ENCODE data around the gene ATP4A.

The ATP4A gene

GRCh38 chr19:35565016-35565856, 1.8 kb upstream of the ATP4A start:
- DNase-seq (ENCODE audit: low read depth in 2 of 2), result no peak

DNA sequence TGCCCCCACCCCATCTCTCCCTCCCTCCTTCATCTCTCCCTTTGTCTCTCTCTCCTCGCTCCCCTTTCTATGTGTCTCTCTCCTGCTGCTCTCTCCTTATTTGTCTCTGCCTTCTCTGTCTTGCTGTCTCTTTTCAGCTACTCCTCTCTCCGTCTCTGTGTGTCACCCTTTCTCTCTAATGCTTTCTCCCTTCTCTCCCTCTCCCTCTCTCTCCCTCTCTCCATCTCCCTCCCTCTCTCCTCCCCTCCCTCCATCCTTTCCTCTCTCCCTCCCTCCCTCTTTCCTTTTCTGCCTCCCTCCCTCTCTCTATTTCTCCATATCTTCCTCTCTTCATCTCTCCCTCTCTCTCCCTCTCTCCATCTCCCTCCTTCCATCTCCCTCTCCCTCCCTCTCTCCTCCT, 682 bp downstream of the ATP4A start:
- no peak for DNase-seq (ENCODE audit: low read depth in 2 of 2)

DNA sequence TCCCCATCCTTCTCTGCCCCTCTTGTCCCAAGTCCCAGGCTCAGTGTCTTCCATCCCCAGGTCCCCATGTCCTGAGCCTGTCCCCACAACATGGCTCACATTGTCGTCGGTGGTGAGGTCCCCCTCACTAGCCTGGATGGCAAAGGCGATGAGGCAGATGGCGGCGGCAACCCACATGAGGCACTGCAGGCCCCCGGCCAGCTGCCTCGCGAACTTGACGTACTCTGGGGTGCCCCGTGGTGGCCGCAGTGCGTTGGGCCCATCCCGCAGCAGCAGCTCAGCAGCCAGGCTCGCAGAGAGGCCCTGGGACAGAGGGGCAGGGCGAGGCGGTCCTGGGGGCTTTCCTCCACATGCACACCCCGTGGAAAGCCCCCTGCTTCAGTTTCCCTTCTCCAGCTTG, 1.1 kb downstream of the ATP4A start:
- DNase-seq (ENCODE audit: low read depth in 2 of 2), result no peak

DNA sequence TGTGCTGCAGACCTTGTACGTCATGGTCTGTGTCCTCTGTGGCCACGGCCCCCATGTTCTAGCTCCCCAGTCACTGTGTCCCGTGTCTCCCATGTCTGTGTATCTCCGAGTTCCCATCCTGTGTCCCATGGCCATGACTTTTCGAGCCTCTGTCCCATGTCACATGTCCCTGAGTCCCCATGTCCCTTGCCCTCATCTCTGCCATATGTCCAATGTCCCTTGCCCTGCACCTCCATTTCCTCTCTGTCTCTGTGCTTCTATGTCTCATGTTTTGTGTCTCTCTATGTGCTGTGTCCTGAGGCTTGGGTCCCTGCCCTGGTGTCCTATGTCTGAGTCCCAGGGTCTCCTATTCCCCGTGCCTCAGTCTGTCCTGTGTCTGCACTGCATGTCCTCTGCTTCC, 2.0 kb downstream of the ATP4A start:
- no peak for DNase-seq (ENCODE audit: low read depth in 2 of 2)

DNA sequence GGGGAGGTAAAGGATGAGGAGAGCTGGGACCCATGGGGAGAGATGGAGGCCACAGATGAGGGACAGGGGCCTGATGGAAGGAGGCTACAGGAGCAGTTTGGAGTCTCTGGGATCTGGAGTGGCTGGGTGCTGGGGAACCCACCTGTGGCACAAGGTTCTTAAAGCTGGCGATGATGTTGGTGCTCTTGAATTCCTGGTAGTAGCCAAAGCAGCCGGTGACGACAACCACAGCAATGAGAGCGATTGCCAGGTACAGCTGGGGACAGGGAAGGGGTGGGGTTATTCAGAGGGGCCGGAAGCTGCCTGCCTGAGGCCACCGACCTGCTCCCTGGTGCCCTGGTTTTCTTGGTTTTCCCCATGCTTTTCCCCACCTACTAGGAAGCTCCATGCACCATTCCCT, 2.8 kb downstream of the ATP4A start:
- DNase-seq (ENCODE audit: low read depth in 2 of 2), result no peak

- no peak for DNase-seq (ENCODE audit: low read depth in 2 of 2)
Observed at GRCh38 chr19:35560271-35560670, 3.2 kb downstream of the ATP4A start.

GRCh38 chr19:35559781-35560180, 3.7 kb downstream of the ATP4A start:
- no peak for DNase-seq (ENCODE audit: low read depth in 2 of 2)

GRCh38 chr19:35559281-35559659, 4.2 kb downstream of the ATP4A start:
- no peak for DNase-seq (ENCODE audit: low read depth in 2 of 2)

DNA sequence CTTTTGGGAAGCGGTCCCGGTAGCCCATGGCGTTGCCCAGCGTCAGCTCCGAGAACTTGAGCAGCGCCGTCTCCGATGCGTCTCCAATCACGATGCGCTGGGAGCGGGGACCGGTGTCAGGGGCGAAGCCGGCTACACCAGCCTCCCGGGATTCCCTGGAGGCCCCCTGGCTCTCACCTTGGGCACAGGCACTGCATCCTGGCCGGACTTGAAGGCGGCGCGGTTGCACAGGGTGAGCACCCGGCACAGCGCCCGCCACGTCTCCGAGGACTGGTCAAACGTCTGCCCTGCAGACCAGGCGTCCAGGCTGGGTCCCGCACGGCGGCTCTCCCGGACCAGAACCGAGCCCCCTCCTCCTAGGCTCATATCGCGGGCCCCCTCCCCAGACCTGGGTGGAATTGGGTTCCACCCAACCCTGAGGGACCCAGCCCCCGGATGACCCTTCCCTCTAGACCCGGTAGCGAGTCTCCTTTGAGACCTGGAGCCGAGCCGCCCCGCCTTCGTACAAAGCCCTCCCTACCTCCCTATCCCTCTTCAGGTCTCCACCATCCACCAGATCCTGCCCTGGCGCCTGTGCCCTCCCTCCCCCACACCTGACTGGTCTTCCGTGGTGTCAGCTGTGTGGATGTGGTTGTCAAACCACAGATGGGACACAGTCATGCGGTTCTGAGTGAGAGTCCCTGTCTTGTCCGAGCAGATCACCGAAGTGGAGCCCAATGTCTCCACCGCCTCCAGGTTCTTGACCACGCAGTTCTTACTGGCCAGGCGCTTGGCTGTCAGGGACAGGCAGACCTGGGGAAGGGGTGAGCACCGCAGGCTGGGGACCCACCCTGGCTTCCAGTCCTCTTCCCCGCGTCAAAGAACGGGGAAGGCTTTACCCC, 4.8 kb downstream of the ATP4A start:
- no peak for DNase-seq (ENCODE audit: low read depth in 2 of 2)

GRCh38 chr19:35557539-35558399, 5.7 kb downstream of the ATP4A start:
- peak in 1 of 2 donors; percentile 31 for DNase-seq (ENCODE audit: low read depth in 2 of 2)

GRCh38 chr19:35556846-35557538, 6.5 kb downstream of the ATP4A start:
- DNase-seq (ENCODE audit: low read depth in 2 of 2), result no peak

DNA sequence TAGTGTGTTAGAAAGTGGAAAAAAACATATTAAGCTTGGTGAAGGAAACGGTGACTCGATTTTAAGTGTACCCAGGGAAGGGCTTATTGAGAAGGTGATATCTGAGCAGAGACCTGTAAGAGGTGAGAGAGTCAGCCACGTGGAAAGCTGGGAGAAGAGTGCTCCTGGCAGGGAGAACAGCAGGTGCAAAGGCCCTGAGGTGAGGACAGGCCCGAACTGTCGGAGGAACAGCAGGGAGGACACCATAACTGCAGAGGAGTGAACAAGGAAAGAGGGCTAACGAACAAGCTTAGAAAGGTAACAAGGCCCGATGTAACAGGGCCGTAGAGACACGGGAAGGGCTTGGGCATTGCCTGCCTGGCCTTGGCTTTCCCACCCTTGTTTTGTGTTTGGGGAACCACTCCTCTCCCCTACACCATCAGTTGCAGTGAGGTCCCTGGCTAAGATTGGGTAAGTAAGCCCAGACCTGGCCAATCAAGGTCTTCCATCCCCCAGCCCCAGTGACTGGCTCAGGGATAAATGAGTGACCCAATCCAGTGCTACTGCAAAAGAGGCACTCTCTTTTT, 7.3 kb downstream of the ATP4A start:
- DNase-seq (ENCODE audit: low read depth in 2 of 2), result no peak

GRCh38 chr19:35555301-35556005, 8.0 kb downstream of the ATP4A start:
- no peak for DNase-seq (ENCODE audit: low read depth in 2 of 2)

DNA sequence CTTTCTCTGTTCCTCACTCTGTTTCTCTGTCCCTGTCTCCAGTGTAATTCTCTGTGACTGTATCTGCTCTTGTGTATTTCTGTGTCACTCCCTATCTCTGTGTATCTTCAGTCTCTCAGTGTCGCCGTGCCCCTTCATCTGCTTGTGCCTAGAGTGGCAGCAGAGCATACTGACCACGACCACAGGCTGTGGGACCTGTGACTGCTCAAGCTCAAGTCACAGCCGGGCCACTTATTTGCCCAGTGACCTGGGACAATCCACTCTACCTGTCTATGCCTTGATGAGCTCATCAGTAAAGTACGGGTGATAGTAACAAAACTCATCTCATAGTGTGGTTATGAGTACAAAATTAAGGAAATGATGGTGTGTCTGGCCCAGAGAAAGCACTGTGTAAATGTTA, 9.4 kb downstream of the ATP4A start:
- DNase-seq (ENCODE audit: low read depth in 2 of 2), result no peak

DNA sequence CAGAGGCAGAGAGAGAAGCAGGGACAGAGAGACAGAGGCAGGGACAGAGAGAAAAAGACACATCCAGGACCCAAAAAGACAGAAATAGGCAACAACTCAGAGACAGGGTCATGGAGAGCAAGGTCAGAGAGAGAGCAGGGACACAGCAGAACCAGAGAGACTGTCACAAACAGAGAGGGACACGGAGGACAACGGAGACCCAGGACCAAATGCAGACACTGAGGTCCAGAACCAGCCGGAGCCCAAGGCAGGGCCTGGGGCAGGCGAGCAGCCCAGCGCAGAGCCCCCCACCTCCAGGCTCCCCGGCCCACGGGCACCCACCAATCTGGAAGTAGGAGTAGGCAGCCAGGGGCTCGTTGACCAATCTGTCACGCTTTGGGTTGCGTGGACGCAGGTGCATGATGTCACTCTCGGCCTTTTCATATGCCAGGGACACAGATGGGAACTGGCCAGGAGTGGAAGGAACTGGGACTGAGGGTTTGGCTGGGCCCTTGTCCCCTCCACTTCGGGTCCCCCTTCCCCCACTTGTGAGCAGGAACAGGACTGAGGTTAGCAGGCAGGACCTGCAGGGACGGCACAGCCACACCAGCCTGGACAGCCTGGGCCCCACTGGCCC, 10.0 kb downstream of the ATP4A start:
- DNase-seq (ENCODE audit: low read depth in 2 of 2), result no peak

DNA sequence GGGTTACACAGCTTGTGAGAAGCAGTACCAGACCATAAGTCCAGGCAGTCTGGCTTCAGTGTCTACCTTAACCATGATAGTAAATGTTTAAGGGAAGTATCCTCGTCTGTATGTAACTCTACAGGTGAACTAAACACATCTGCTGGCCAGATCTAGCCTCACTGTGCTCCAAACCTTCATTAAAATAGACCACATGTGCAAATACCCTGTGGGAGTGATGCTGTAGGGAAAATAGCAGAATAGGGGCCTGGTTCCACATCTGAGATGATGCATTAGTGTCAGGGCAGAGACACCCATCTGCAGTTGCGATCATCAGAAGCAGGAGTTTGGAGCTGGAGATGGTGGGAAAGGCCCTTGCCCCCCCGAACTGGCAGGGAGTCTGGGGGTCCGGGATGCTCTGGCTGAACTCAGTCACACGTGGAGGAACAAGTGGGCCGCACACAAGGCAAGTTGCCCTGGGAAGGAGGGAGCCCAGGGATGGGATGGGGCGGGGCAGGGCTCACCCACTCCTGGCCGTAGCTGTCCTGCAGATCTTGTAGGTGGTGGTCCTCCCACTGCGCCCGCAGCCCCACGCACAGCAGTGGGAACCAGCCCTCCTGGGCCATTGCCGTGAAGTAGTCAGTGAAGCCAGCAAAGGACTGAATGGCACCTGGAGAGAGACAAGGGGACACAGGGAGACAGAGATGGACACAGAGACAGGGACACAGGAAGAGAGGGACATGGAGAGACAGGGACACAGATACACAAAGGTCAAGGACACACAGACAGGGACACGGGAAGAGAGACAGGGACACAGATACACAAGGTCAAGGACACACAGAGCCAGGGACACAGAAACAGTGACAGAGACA, 10.7 kb downstream of the ATP4A start:
- no peak for DNase-seq (ENCODE audit: low read depth in 2 of 2)

DNA sequence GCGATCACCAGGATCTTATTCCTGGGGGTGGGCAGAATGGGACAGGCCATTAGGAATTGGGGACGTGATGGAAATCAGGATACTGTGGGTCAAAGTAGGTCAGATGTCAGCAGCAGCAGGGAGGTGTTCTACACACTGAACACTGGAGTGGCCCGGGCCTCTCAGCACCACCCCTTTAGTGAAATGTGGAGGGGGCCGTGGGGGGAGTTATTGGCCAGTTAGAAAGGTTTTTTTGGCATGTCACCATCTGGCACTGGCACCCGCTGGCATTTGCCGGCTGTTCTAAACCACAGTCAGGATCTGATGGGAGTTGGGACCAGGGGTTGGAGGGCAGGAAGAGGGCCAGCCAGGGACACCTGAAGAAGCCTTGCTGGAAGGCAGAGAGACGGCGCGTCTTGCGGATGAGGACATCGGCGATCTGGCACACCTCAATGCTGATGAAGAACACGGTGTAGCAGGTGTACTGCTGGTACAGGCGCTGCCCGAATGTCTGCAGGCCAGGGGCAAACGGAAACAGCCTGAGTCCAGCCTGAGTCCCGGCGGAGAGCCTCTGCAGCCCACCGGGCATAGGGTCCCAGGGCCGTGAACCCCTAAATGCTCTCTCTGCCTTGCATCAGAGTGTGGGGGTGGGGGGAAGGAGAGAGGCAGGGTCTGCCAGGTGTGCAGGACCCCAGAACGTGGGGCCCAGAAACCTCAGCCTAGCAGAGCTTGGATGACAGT, 12.2 kb downstream of the ATP4A start:
- no peak for DNase-seq (ENCODE audit: low read depth in 2 of 2)

GRCh38 chr19:35549879-35550523, 13.5 kb downstream of the ATP4A start:
- no peak for DNase-seq (ENCODE audit: low read depth in 2 of 2)
